ENCODE data around the gene RNASET2.
A peak's percentile ranks its signal among the peaks of the same experiment; 100 is the strongest.
"Not testable (repeated sequence)": the region's sequence is repeated elsewhere in the genome, so short reads cannot be mapped to it uniquely, and the experiment has no call there.

The RNASET2 gene

DNA sequence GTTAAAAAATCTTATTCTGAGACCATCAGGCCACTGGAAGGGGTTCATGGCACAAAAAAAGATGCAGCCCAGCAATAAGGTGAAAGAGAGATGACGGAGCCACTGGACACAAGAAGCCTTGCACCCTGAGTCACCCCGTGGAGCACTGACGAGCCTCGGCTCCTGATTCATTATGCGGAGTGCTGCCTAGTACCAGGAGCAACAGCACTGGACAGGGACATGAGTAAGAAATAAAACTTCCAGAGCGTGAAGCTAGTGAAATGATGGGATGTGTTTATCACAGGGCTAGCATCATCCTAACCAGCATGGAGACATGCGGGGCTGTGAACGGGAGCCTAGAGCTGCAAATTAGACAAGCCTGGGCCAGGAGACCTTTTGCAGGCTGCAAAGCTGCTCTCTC lies 53.3 kb downstream of the RNASET2 start:
- Mint-ChIP-seq H3K36me3 (peaks cover 24% of the 10 kb centered on the region), H3K27ac (no peak overlapping the region), H3K27me3 (no peaks in the 10 kb centered on the region), H3K4me1 (peaks cover 49% of the 10 kb centered on the region), H3K4me3 (no peak overlapping the region), H3K9me3 (peaks cover 18% of the 10 kb centered on the region)
- ATAC-seq (ENCODE audit: low read depth) (no peak), DNase-seq (ENCODE audit: low spot score in 2 of 2) (no peak)

DNA sequence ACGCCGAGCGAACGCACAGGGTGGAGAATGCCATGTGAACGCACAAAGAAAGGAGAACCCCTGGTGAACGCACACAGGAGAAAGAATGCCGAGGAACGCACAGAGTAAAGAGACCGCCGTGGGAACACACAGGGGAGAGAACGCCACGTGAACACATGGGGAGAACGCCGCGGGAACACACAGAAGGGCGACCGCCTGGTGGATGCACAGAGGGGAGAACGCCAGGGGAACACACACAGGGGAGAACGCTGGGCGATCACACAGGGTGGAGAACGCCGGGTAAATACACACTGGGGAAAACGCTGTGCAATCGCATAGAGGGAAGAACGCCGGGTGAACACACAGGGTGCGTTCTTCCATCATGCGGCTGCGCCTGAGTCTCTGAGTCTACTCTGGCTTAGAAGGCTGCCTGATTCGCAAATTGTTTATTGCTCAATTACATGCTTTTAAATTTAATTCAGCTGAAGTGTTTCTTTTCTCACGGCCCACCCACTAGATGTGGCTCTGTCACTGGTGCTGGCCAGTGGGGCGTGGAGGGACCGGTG lies 54.1 kb downstream of the RNASET2 start:
- peaks cover 18% of the 10 kb centered on the region for H3K9me3 Mint-ChIP-seq
- ATAC-seq (ENCODE audit: low read depth), result no peak
- H3K4me1 Mint-ChIP-seq, result peaks cover 42% of the 10 kb centered on the region
- H3K4me3 Mint-ChIP-seq, result no peak overlapping the region
- peaks cover 24% of the 10 kb centered on the region for H3K36me3 Mint-ChIP-seq
- H3K27me3 Mint-ChIP-seq, result no peaks in the 10 kb centered on the region
- H3K27ac Mint-ChIP-seq, result no peak overlapping the region
- no peak for DNase-seq (ENCODE audit: low spot score in 2 of 2)

DNA sequence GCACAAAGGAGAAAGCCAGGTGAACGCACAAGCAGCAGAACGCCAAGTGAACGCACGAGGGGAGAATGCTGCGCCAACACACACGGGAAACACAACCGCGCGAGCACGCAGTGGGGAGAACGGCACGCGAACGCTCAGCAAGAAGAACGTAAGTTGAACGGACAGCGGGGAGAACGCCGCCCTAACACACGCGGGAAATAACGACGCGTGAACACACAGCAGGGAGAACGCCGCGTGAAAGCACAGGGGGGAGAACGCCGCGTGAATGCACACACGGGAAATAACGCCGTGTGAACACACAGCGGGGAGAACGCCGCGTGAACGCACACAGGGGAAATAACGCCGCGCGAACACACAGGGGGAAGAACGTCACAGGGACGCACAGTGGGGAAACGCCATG lies 54.7 kb downstream of the RNASET2 start:
- H3K27me3 Mint-ChIP-seq, result no peaks in the 10 kb centered on the region

GRCh38 chr6:166900956-166901607 lies 55.3 kb downstream of the RNASET2 start:
- peaks cover 18% of the 10 kb centered on the region for H3K9me3 Mint-ChIP-seq
- H3K4me1 Mint-ChIP-seq, result peaks cover 30% of the 10 kb centered on the region
- no peak for ATAC-seq (ENCODE audit: low read depth)
- no peak for DNase-seq (ENCODE audit: low spot score in 2 of 2)
- H3K27me3 Mint-ChIP-seq, result no peaks in the 10 kb centered on the region
- H3K36me3 Mint-ChIP-seq, result peaks cover 23% of the 10 kb centered on the region
- H3K4me3 Mint-ChIP-seq, result peak overlapping the region; percentile 50
- peak overlapping the region; percentile 41 for H3K27ac Mint-ChIP-seq

More for the DNA sequence above, 54.7 kb downstream of the RNASET2 start:
- ATAC-seq (ENCODE audit: low read depth) (no peak), DNase-seq (ENCODE audit: low spot score in 2 of 2) (no peak)
- H3K4me3 Mint-ChIP-seq, result no peak overlapping the region
- H3K36me3 Mint-ChIP-seq, result peaks cover 24% of the 10 kb centered on the region
- peak overlapping the region; percentile 41 for H3K27ac Mint-ChIP-seq
- peaks cover 35% of the 10 kb centered on the region for H3K4me1 Mint-ChIP-seq
- peaks cover 18% of the 10 kb centered on the region for H3K9me3 Mint-ChIP-seq

- peaks cover 29% of the 10 kb centered on the region for H3K4me1 Mint-ChIP-seq
- ATAC-seq (ENCODE audit: low read depth) (no peak), DNase-seq (ENCODE audit: low spot score in 2 of 2) (no peak)
- no peaks in the 10 kb centered on the region for H3K27me3 Mint-ChIP-seq
- H3K27ac Mint-ChIP-seq, result no peak overlapping the region
- peaks cover 23% of the 10 kb centered on the region for H3K36me3 Mint-ChIP-seq
- H3K4me3 Mint-ChIP-seq, result no peak overlapping the region
- peaks cover 18% of the 10 kb centered on the region for H3K9me3 Mint-ChIP-seq
These were observed 56.1 kb downstream of the RNASET2 start for GRCh38 chr6:166900130-166900708.

DNA sequence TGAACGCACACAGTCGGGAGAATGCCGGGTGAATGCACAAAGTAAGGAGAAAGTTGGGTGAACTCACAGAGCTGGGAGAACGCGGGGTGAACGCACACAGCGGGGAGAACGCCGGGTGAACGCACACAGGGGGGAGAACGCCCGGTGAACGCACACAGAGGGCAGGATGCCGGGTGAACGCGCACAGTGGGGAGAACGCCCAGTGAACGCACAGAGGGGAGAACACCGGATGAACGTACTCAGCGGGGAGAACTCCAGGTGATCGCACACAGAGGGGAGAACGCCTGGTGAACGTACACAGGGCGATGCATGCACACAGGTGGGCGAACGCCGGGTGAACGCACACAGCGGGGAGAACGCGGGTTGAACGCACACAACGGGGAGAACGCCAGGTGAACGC lies 57.4 kb downstream of the RNASET2 start:
- DNase-seq (ENCODE audit: low spot score in 2 of 2) (no peak), ATAC-seq (ENCODE audit: low read depth) (no peak)
- peaks cover 20% of the 10 kb centered on the region for H3K4me1 Mint-ChIP-seq
- peak overlapping the region; percentile 50 for H3K27ac Mint-ChIP-seq
- H3K27me3 Mint-ChIP-seq, result no peaks in the 10 kb centered on the region
- H3K36me3 Mint-ChIP-seq, result peaks cover 23% of the 10 kb centered on the region
- no peak overlapping the region for H3K4me3 Mint-ChIP-seq
- H3K9me3 Mint-ChIP-seq, result peaks cover 18% of the 10 kb centered on the region

- not testable (repeated sequence) for H3K27ac Mint-ChIP-seq; H3K4me3 Mint-ChIP-seq; DNase-seq (ENCODE audit: low spot score in 2 of 2); H3K27me3 Mint-ChIP-seq; H3K4me1 Mint-ChIP-seq; ATAC-seq (ENCODE audit: low read depth); H3K9me3 Mint-ChIP-seq
- H3K36me3 Mint-ChIP-seq, result peaks cover 21% of the 10 kb centered on the region
These were observed 61.7 kb downstream of the RNASET2 start for GRCh38 chr6:166894614-166895013.

DNA sequence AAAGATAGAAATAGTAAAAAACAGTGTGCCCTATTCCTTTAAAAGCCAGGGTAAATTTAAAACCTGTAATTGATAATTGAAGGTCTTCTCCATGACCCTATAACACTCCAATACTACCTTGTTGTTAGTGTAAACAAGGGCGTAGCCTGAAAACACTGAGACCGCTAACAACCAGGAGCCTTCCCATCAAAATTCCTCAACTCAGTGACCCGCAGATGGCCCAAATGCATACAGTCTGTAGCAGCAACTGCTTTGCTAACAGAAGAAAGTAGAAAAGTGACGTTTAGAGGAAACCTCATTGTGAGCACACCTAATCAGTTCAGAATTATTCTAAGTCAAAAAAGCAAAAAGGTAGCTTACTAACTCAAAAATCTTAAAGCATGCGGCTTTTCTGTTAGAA lies 63.9 kb downstream of the RNASET2 start:
- ATAC-seq (ENCODE audit: low read depth), result not testable (repeated sequence)

GRCh38 chr6:166886773-166887172 lies 69.6 kb downstream of the RNASET2 start:
- Mint-ChIP-seq H3K9me3 (peaks cover 14% of the 10 kb centered on the region), H3K36me3 (peaks cover 53% of the 10 kb centered on the region)
- not testable (repeated sequence) for DNase-seq (ENCODE audit: low spot score in 2 of 2); H3K4me3 Mint-ChIP-seq; H3K27ac Mint-ChIP-seq; ATAC-seq (ENCODE audit: low read depth); H3K27me3 Mint-ChIP-seq; H3K4me1 Mint-ChIP-seq

More for the DNA sequence above, 63.9 kb downstream of the RNASET2 start:
- not testable (repeated sequence) for H3K9me3 Mint-ChIP-seq; H3K4me3 Mint-ChIP-seq; H3K27ac Mint-ChIP-seq; H3K4me1 Mint-ChIP-seq; H3K27me3 Mint-ChIP-seq; DNase-seq (ENCODE audit: low spot score in 2 of 2)
- H3K36me3 Mint-ChIP-seq, result peaks cover 28% of the 10 kb centered on the region

- not testable (repeated sequence) for ATAC-seq (ENCODE audit: low read depth); H3K27me3 Mint-ChIP-seq; H3K4me3 Mint-ChIP-seq; DNase-seq (ENCODE audit: low spot score in 2 of 2); H3K4me1 Mint-ChIP-seq; H3K27ac Mint-ChIP-seq
- Mint-ChIP-seq H3K36me3 (peaks cover 52% of the 10 kb centered on the region), H3K9me3 (peaks cover 12% of the 10 kb centered on the region)
These were observed 71.4 kb downstream of the RNASET2 start for GRCh38 chr6:166884958-166885357.

GRCh38 chr6:166879594-166879993 lies 76.8 kb downstream of the RNASET2 start:
- Mint-ChIP-seq H3K27ac (no peak overlapping the region), H3K27me3 (no peaks in the 10 kb centered on the region), H3K4me1 (no peaks in the 10 kb centered on the region), H3K4me3 (no peak overlapping the region), H3K9me3 (peaks cover 5% of the 10 kb centered on the region), H3K36me3 (peaks cover 34% of the 10 kb centered on the region)
- no peak for ATAC-seq (ENCODE audit: low read depth)
- DNase-seq (ENCODE audit: low spot score in 2 of 2), result no peak
